GM12875 (cell line): Measurements from ENCODE around the gene SLC36A2.
A peak's percentile ranks its signal among the peaks of the same experiment; 100 is the strongest.
"Not testable (repeated sequence)": the region's sequence is repeated elsewhere in the genome, so short reads cannot be mapped to it uniquely, and the experiment has no call there.

Source experiments
- H3K4me3 ChIP-seq: one replicate; pipeline ENCODE4 v1.5.1; 2011; ENCODE audit warnings: low read depth, low read length, control low read depth
- CTCF ChIP-seq: IDR thresholded peaks from 2 replicates; pipeline ENCODE4 v1.5.1; 2011; ENCODE audit warnings: low read depth, mild to moderate bottlenecking, control low read depth, inconsistent platforms, low read length, moderate library complexity, borderline replicate concordance; ENCODE audit not compliant: insufficient read depth

The SLC36A2 gene

DNA sequence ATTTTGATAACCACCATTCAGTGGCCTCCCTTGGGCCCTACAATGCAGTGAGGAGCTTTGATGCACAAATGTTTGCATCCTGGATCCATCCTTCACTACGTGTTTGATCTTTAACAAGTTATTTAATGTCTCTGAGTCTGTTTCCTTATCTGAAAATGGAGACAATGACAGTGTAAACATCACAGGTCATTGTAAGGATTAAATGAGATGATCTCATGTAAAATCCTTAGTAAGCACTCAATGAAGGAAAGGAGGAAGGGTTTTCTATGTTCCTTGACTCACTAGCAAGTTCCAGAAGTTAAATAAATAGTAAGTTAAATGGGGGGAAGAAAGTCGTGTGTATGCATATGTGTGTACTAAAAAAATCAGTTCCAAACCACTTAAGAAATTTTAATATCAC is 34.0 kb downstream of the SLC36A2 start:
- H3K4me3 ChIP-seq: no peak overlapping the region
- no peak for TF ChIP-seq CTCF

- H3K4me3 ChIP-seq: no peak overlapping the region
- TF ChIP-seq CTCF: no peak
Observed at GRCh38 chr5:151312756-151313324, 34.5 kb downstream of the SLC36A2 start.

GRCh38 chr5:151310932-151311331 is 36.4 kb downstream of the SLC36A2 start:
- no peak overlapping the region for H3K4me3 ChIP-seq
- no peak for TF ChIP-seq CTCF

GRCh38 chr5:151309821-151310220 is 37.5 kb downstream of the SLC36A2 start:
- not testable (repeated sequence) for H3K4me3 ChIP-seq

DNA sequence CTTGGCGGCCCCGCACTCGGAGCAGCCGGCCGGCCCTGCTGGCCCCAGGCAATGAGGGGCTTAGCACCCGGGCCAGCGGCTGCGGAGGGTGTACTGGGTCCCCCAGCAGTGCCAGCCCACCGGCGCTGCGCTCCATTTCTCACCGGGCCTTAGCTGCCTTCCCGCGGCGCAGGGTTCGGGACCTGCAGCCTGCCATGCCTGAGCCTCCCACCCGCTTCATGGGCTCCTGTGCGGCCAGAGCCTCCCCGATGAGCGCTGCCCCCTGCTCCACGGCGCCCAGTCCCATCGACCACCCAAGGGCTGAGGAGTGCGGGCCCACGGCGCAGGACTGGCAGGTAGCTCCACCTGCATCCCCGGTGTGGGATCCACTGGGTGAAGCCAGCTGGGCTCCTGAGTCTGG is 38.1 kb downstream of the SLC36A2 start:
- not testable (repeated sequence) for H3K4me3 ChIP-seq

DNA sequence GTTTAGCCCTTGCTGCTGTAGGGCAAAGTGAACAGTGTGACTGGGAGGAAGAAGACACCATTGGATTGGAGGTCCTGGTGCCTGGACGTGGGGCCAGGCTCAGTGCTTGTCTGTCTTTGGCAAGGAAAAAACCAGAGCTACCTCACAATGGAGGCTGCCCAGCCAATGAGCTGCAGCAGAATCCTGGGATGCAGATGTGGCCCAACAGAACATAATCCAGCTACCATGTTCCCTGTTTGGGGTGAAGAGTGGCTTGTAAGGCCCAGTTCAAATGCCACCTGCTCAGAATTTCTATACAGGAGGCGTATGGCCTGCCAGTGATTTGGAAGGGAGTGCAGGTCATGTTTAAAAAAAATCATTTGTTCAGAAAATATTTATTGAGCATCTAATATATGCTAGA is 43.7 kb downstream of the SLC36A2 start, which contains the start of gene SLC36A3:
SLC36A3 (minus strand) TSS at position 101 of the 400 bp plus-strand sequence. CDS start 412 bp downstream, outside the sequence.
- no peak within 1 kb of the TSS for H3K4me3 ChIP-seq
- TF ChIP-seq CTCF: no peak

DNA sequence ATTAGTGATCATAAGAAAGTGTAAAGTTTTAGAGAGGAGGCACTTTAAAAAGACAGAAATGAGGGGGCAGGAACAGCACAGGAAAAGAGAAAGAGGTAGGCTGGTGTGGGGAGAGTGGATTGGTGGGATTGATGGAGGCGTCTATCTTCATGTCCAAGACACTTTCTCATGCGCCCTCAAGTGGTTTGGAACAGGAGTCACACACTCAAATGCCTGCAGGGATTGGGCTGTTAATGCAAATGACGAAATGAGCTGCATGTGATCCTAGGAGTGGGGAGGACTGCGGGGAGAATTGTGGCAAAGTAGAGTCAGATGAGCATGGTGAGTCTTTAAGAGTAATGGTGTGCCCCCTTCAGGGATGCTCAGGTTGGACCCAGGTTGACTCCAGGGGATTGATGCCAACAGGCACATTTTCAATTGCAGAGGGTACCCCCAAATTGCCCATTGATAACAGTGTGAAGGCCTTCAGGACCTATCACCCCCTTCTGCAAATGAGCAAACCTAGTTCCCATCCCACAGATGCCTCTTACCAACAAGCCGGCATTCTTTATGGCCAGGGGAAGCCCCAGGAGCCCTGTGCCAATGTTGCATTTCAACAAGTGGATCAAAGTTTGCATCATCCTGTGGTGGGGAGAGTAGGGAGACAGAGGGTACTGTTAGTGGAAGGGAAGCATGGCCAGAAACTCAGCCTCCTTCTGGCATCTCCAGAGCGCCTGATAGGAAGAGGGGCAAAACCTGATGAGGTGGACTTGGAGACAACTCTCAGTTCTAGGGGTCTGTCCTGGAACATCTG is 49.1 kb downstream of the SLC36A2 start:
- H3K4me3 ChIP-seq: no peak overlapping the region
- TF ChIP-seq CTCF: peak; percentile 51

DNA sequence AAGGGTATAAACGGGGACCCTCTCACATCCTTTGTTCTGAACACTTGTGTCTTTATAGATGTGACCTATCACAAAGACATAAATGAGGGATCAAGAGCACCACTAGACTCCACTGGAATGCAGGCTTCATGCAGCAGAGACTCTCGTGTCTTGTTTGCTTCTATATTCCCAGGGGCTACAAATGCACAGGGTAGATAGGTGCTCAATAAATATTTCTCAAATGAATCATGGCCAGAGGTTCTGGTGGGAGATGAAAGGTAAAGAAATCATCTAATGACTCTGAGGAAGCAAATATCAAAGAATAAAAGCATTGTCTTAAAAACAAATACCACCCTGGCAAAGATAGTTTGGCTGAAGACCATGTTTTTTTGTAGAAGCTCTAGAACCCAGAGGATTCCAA is 50.4 kb downstream of the SLC36A2 start:
- H3K4me3 ChIP-seq: no peak overlapping the region
- no peak for TF ChIP-seq CTCF
